ENCODE results near the gene NR4A1. TPM values are rescaled to one million over a fixed set of nuclear protein-coding genes. Genes with fewer than 3 reads are reported as not detected.

The NR4A1 gene
- total and polyA plus RNA-seq, 10 of the 15 experiments (the other 5 are each of a cell fraction or from before 2014, with no cell fraction given) = 0.05 to 7.9 (median 2.2) TPM; not detected in 1

DNA sequence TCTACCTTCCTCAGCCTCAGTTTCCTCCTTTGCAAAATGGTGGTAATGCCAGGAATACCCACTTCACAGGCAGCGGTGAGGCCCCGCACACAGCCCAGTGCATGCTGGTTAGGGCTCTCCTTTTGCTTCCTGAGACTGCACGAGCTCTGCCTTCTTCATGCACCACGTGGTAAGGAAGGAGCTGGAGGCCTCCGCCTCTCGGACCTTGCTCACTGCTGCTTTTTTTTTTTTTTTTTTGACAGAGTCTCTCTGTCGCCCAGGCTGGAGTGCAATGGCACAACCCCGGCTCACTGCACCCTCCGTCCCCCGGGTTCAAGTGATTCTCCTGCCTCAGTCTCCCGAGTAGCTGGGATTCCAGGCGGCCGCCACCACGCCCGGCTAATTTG lies 26.4 kb upstream of the NR4A1 start (continued):
- TF ChIP-seq FOS (IDR thresholded peaks at IDR 0.05; ENCODE audit: borderline replicate concordance, extremely low read depth, insufficient read length) (no peak), MAX (IDR thresholded peaks at IDR 0.05; ENCODE audit: low read depth, low read length) (0 out of 2 replicates have a peak, but pooled peaks have one; percentile 9), POLR2A (IDR thresholded peaks at IDR 0.05; ENCODE audit: low read depth, low read length) (peak; percentile 31; the same call in 1 of the 2 replicates)

DNA sequence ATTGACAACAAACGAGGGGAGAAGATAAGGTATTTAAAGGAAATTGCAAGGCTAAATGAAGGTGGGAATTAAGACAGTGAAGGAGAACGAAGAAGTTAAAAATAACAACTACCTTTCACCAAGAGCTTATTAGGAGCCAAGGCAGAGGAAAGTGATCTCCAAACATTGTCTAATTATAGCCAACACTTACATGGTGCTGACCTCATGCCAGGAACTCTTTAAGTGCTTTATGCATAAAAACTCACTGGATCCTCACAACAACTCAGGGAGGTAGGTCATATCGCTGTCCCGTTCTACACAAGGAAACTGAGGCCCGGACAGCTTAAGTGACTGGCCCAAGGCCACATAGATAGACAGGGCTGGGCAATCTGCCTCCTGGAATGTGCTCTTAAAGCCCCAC lies 25.0 kb upstream of the NR4A1 start:
- FAIRE-seq = no peak
- 20% methylated on average over 5 of the region's 5 CpGs for WGBS (ENCODE audit: insufficient coverage, insufficient replicate concordance, low lambda C conversion rate, missing lambda C conversion rate)

More for the DNA sequence above, 25.0 kb upstream of the NR4A1 start:
- Histone ChIP-seq H3K9me3 (replicated peaks; ENCODE audit: control insufficient read depth, insufficient read depth, low read length) (no peaks in the 10 kb centered on the region), H2AFZ (ENCODE audit: control insufficient read depth, low read depth, low read length) (no peak overlapping the region), H3K9ac (ENCODE audit: control insufficient read depth, insufficient read depth, low read length) (no peak overlapping the region), H3K79me2 (ENCODE audit: control insufficient read depth, insufficient read depth, low read length) (no peaks in the 10 kb centered on the region), H3K27me3 (replicated peaks in 1 of 2; ENCODE audit: control insufficient read depth in 2 of 2, insufficient read depth in 2 of 2, low read length in 1 of 2) (peaks cover 0 to 6% of the 10 kb centered on the region in 2 experiments; a peak in 2 of 4 replicates), H3K4me1 (ENCODE audit: control insufficient read depth, insufficient read depth, low read length) (peaks cover 15% of the 10 kb centered on the region), H3K36me3 (ENCODE audit: control insufficient read depth in 2 of 2, insufficient read depth in 2 of 2, low read length in 1 of 2) (no peaks in the 10 kb centered on the region), H4K20me1 (ENCODE audit: control insufficient read depth, insufficient read depth) (no peaks in the 10 kb centered on the region), H3K4me3 (no peak overlapping the region), H3K27ac (ENCODE audit: control insufficient read depth, insufficient read depth) (no peak overlapping the region), H3K4me2 (ENCODE audit: control insufficient read depth, insufficient read depth) (peak overlapping the region; percentile 64)
- intact Hi-C loops (cut with micrococcal nuclease; ENCODE audit: unreplicated experiment) = no loop called here
- POLR2A ChIA-PET = interaction anchor here (1.0 to 2.9 kb wide), 9 partner anchors 11 to 97 kb away, joined by 3 to 12 read pairs (median 4); partner anchors contain the start of genes ATG101 and NR4A1
- TF ChIP-seq, protein P1, sequence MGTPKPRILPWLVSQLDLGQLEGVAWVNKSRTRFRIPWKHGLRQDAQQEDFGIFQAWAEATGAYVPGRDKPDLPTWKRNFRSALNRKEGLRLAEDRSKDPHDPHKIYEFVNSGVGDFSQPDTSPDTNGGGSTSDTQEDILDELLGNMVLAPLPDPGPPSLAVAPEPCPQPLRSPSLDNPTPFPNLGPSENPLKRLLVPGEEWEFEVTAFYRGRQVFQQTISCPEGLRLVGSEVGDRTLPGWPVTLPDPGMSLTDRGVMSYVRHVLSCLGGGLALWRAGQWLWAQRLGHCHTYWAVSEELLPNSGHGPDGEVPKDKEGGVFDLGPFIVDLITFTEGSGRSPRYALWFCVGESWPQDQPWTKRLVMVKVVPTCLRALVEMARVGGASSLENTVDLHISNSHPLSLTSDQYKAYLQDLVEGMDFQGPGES (IDR thresholded peaks at IDR 0.05) = no peak
- TF ChIP-seq KAT2A (conservative IDR thresholded peaks at IDR 0.05; ENCODE audit: control insufficient read depth, low read depth, low read length) (no peak), NFXL1 (IDR thresholded peaks at IDR 0.05; ENCODE audit: borderline replicate concordance) (no peak), EED (IDR thresholded peaks at IDR 0.05; ENCODE audit: low read depth) (no peak), BRCA1 (IDR thresholded peaks at IDR 0.05; ENCODE audit: low read depth, low read length) (no peak)
- RAD21 ChIA-PET (ENCODE audit: unreplicated experiment) = interaction anchor here (0.9 to 9.0 kb wide), 22 partner anchors 9 to 101 kb away, joined by 3 to 151 read pairs (median 14); partner anchors contain the start of genes ATG101, NR4A1 and TAMALIN
- no peak for DNase-seq (ENCODE audit: low read depth, low spot score)
- no peak for ATAC-seq
- CTCF ChIA-PET = interaction anchor here (0.6 to 15.6 kb wide), 24 partner anchors 9 to 1136 kb away, joined by 3 to 622 read pairs (median 12); partner anchors contain the start of genes ATG101, NR4A1, SMIM41 and TAMALIN
- BruUV-seq (replicated peaks) = no TSS peak
- in situ Hi-C loops (cut with MboI) = loop anchor here (5.0 kb wide), 2 partner anchors 56 to 96 kb away; no protein-coding TSS in a partner anchor
- SMC1A ChIA-PET (ENCODE audit: uncharacterized antibody, unreplicated experiment) = interaction anchor here (0.6 to 13.7 kb wide), 19 partner anchors 9 to 218 kb away, joined by 3 to 322 read pairs (median 8); partner anchors contain the start of genes ATG101 and NR4A1
